ENCODE data around the gene DHRS7.
A peak's percentile ranks its signal among the peaks of the same experiment; 100 is the strongest.

Gene DHRS7

GRCh38 chr14:60164712-60165546, at the start of gene DHRS7:
TSS of gene DHRS7 (minus strand) at chr14:60165398. CDS start at chr14:60165309, 89 bp downstream.
- peak; percentile 75 for DNase-seq (ENCODE audit: low spot score)

- no peak for DNase-seq (ENCODE audit: low spot score)
These were observed 49.4 kb upstream of the DHRS7 start for GRCh38 chr14:60214415-60215126.

- DNase-seq (ENCODE audit: low spot score) = no peak
These were observed 48.8 kb upstream of the DHRS7 start for GRCh38 chr14:60214003-60214402.

- no peak for DNase-seq (ENCODE audit: low spot score)
These were observed 47.5 kb upstream of the DHRS7 start for GRCh38 chr14:60212503-60213371.

- DNase-seq (ENCODE audit: low spot score) = no peak
These were observed 46.0 kb upstream of the DHRS7 start for GRCh38 chr14:60211153-60211552.

- no peak for DNase-seq (ENCODE audit: low spot score)
These were observed 45.5 kb upstream of the DHRS7 start for GRCh38 chr14:60210703-60211102.

GRCh38 chr14:60206837-60207533, 41.8 kb upstream of the DHRS7 start:
- no peak for DNase-seq (ENCODE audit: low spot score)

- no peak for DNase-seq (ENCODE audit: low spot score)
These were observed 41.1 kb upstream of the DHRS7 start for GRCh38 chr14:60206249-60206670.

GRCh38 chr14:60204843-60205774, 39.9 kb upstream of the DHRS7 start:
- no peak for DNase-seq (ENCODE audit: low spot score)

- no peak for DNase-seq (ENCODE audit: low spot score)
These were observed 39.1 kb upstream of the DHRS7 start for GRCh38 chr14:60204104-60204842.

GRCh38 chr14:60199321-60199720, 34.1 kb upstream of the DHRS7 start:
- no peak for DNase-seq (ENCODE audit: low spot score)

- DNase-seq (ENCODE audit: low spot score) = no peak
These were observed 32.6 kb upstream of the DHRS7 start for GRCh38 chr14:60197629-60198303.

- no peak for DNase-seq (ENCODE audit: low spot score)
These were observed 31.1 kb upstream of the DHRS7 start for GRCh38 chr14:60196291-60196690.

- DNase-seq (ENCODE audit: low spot score) = no peak
These were observed 30.1 kb upstream of the DHRS7 start for GRCh38 chr14:60195179-60195810.

- no peak for DNase-seq (ENCODE audit: low spot score)
These were observed 25.0 kb upstream of the DHRS7 start for GRCh38 chr14:60189923-60190840.

- no peak for DNase-seq (ENCODE audit: low spot score)
These were observed 23.5 kb upstream of the DHRS7 start for GRCh38 chr14:60188696-60189095.

- DNase-seq (ENCODE audit: low spot score) = no peak
These were observed 22.9 kb upstream of the DHRS7 start for GRCh38 chr14:60188115-60188514.

Data from hepatic stellate cell (primary cell).